ENCODE data around the gene NR2C2. TPM values are rescaled to one million over a fixed set of nuclear protein-coding genes. Genes with fewer than 3 reads are reported as not detected.

The NR2C2 gene
- total and polyA plus RNA-seq, 9 of the 15 experiments (the other 6 are each of a cell fraction or from before 2014, with no cell fraction given) = 6.1 to 33.0 (median 14.6) TPM

GRCh38 chr3:15086699-15087098 is 139.3 kb downstream of the NR2C2 start (continued):
- TF ChIP-seq BACH1 (tag; IDR thresholded peaks at IDR 0.05) = no peak
- TF ChIP-seq CBX8 (IDR thresholded peaks at IDR 0.05; ENCODE audit: borderline replicate concordance, extremely low read depth, low read depth, low read length, poor library complexity, severe bottlenecking) = no peak

- ChIA-PET POLR2A (interaction anchor here (0.5 to 5.0 kb wide), 3 partner anchors 8 to 1440 kb away, joined by 3 to 24 read pairs (median 3); no protein-coding TSS in a partner anchor), CTCF (ENCODE audit: low intra/inter-chr PET ratio) (no interaction called here)
- H3K9me3 ChIP-seq (replicated peaks; ENCODE audit: control insufficient read depth, insufficient read depth, low read depth, low read length) = no peaks in the 10 kb centered on the region
- no peak overlapping the region for H3K9ac ChIP-seq (ENCODE audit: insufficient read depth in 1 of 2, low read depth in 2 of 2, low read length in 2 of 2)
- DNase-seq (ENCODE audit: extremely low read depth in 1 of 4, low spot score in 3 of 4) (no peak), ATAC-seq (no peak), FAIRE-seq (no peak)
- intact Hi-C loops (cut with micrococcal nuclease) (no loop called here), in situ Hi-C loops (cut with MboI) (no loop called here)
- H3K27ac ChIP-seq (ENCODE audit: extremely low read depth, low read depth, low read length) = no peak overlapping the region
- H3K4me1 ChIP-seq (replicated peaks in 1 of 2; ENCODE audit: control insufficient read depth in 2 of 2, insufficient read depth in 2 of 2, low read length in 2 of 2) = no peaks in the 10 kb centered on the region
- H4K20me1 ChIP-seq (replicated peaks; ENCODE audit: control insufficient read depth, insufficient read depth, low read length) = no peaks in the 10 kb centered on the region
- TF ChIP-seq CHD4 (IDR thresholded peaks at IDR 0.05; ENCODE audit: insufficient read depth, insufficient replicate concordance, low read depth, low read length, poor library complexity, severe bottlenecking) = no peak
- TF ChIP-seq NUFIP1 (IDR thresholded peaks at IDR 0.05; ENCODE audit: partially characterized antibody) = no peak
- H3K79me2 ChIP-seq (ENCODE audit: control insufficient read depth, insufficient read depth, low read length) = no peaks in the 10 kb centered on the region
- BruUV-seq (replicated peaks) = no TSS peak
- peaks cover 76% of the 10 kb centered on the region for H3K36me3 ChIP-seq (ENCODE audit: control insufficient read depth, insufficient read depth, low read length)
- no peaks in the 10 kb centered on the region for H3K9me1 ChIP-seq (ENCODE audit: control insufficient read depth, insufficient read depth, low read length)
- H3K27me3 ChIP-seq (ENCODE audit: control insufficient read depth in 2 of 2, insufficient read depth in 2 of 2, low read length in 2 of 2) = no peaks in the 10 kb centered on the region
- no peak overlapping the region for H3K4me2 ChIP-seq (ENCODE audit: insufficient read depth, low read length)
- WGBS (ENCODE audit: insufficient coverage, low coverage, missing lambda C conversion rate) = 67% methylated on average over 1 of the region's 1 CpG
- H3K4me3 ChIP-seq = no peak overlapping the region
- H2AFZ ChIP-seq (ENCODE audit: low read depth, low read length) = no peak overlapping the region
These were observed 141.8 kb downstream of the NR2C2 start for GRCh38 chr3:15089201-15089600.
